HG03354 (cell line): ENCODE data around the gene SPA17.

Source experiments
- ATAC-seq: cut with Tn5 transposase; IDR thresholded peaks from one replicate; pipeline ENCODE4 v1.9.1; 2021; ENCODE audit warnings: mild to moderate bottlenecking; ENCODE audit not compliant: unreplicated experiment, poor library complexity, severe bottlenecking

Gene SPA17

DNA sequence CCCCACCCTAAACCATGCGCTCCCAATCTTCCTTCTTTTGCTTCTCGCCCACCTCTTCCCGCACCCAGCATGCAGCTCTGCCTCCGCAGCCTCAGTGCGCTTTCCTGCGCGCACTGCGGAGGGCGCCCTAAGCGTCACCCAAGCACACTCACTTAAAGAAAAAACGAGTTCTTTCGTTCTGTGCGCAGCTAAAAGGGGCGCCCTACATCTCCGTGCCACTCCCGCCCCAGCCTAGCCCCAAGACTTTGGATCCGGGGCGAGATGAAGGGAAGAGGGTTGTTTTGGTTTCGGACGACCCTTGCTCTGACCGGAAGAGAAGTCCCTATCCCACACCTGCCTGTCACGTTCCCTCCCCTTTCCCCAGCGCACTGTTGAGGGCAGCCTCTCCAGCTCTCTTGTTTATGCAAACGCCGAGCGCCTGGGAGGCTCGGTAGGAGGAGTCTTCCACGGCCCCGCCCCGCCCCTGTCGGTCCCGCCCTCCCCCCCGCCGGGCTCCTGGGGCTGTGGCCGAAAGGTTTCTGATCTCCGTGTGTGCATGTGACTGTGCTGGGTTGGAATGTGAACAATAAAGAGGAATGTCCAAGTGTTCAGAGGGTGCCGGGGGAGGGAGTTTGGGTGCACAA, 73.0 kb downstream of the SPA17 start:
- peak; percentile 93 for ATAC-seq
